ENCODE data around the gene TXNRD2.
A peak's percentile ranks its signal among the peaks of the same experiment; 100 is the strongest.
"Not testable (repeated sequence)": the region's sequence is repeated elsewhere in the genome, so short reads cannot be mapped to it uniquely, and the experiment has no call there.

The TXNRD2 gene

GRCh38 chr22:19911540-19912270 is 29.9 kb downstream of the TXNRD2 start:
- DNase-seq (ENCODE audit: low read depth): no peak
- Histone ChIP-seq H3K27me3 (replicated peaks; ENCODE audit: control insufficient read depth, insufficient read depth, low read length) (no peaks in the 10 kb centered on the region), H3K4me1 (ENCODE audit: control insufficient read depth, insufficient read depth, low read length) (no peaks in the 10 kb centered on the region), H3K36me3 (ENCODE audit: control insufficient read depth, insufficient read depth, low read length, severe bottlenecking) (peaks cover 41% of the 10 kb centered on the region), H3K4me3 (ENCODE audit: low read length) (no peak overlapping the region), H3K9ac (ENCODE audit: low read length) (no peak overlapping the region), H3K9me3 (ENCODE audit: control insufficient read depth, low read length) (no peaks in the 10 kb centered on the region)

DNA sequence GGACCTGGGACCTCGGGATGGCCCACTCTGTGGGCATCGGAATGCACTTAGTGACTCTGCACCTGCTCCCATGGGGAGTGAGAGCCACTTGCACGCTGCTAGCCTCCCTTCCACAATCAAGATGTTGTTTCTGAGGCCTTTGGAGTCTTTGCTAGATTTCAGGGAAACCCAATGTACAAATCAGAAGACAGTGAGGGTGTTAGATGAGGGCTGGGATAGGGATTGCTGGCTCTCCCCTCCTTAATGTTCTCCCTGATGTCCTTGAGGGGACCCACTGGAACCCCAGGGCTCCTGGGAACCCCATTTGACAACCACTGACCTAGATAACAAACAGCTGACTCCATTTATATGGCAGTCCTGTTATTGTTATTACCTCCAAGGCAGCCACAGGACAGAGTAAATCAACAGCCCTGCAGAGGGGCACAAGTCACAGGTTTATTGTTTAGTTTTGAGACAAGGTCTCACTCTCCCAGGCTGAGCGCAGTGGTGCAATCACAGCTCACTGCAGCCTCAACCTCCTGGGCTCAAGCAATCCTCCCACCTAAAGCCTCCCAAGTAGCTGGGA is 31.4 kb downstream of the TXNRD2 start:
- no peak overlapping the region for H3K4me3 ChIP-seq (ENCODE audit: low read length)
- H3K4me1 ChIP-seq (ENCODE audit: control insufficient read depth, insufficient read depth, low read length): no peaks in the 10 kb centered on the region
- H3K27me3 ChIP-seq (replicated peaks; ENCODE audit: control insufficient read depth, insufficient read depth, low read length): no peaks in the 10 kb centered on the region
- no peak overlapping the region for H3K9ac ChIP-seq (ENCODE audit: low read length)
- H3K9me3 ChIP-seq (ENCODE audit: control insufficient read depth, low read length): no peaks in the 10 kb centered on the region
- DNase-seq (ENCODE audit: low read depth): no peak
- H3K36me3 ChIP-seq (ENCODE audit: control insufficient read depth, insufficient read depth, low read length, severe bottlenecking): peaks cover 36% of the 10 kb centered on the region

- Histone ChIP-seq H3K9ac (ENCODE audit: low read length) (no peak overlapping the region), H3K36me3 (ENCODE audit: control insufficient read depth, insufficient read depth, low read length, severe bottlenecking) (peaks cover 29% of the 10 kb centered on the region), H3K4me1 (ENCODE audit: control insufficient read depth, insufficient read depth, low read length) (no peaks in the 10 kb centered on the region), H3K4me3 (ENCODE audit: low read length) (no peak overlapping the region), H3K9me3 (ENCODE audit: control insufficient read depth, low read length) (no peaks in the 10 kb centered on the region), H3K27me3 (replicated peaks; ENCODE audit: control insufficient read depth, insufficient read depth, low read length) (no peaks in the 10 kb centered on the region)
- peak; percentile 89 for DNase-seq (ENCODE audit: low read depth)
These were observed 32.1 kb downstream of the TXNRD2 start for GRCh38 chr22:19909350-19910179.

GRCh38 chr22:19907902-19908301 is 33.7 kb downstream of the TXNRD2 start:
- H3K4me3 ChIP-seq (ENCODE audit: low read length); DNase-seq (ENCODE audit: low read depth); H3K4me1 ChIP-seq (ENCODE audit: control insufficient read depth, insufficient read depth, low read length); H3K27me3 ChIP-seq (replicated peaks; ENCODE audit: control insufficient read depth, insufficient read depth, low read length); H3K9me3 ChIP-seq (ENCODE audit: control insufficient read depth, low read length); H3K9ac ChIP-seq (ENCODE audit: low read length): not testable (repeated sequence)
- H3K36me3 ChIP-seq (ENCODE audit: control insufficient read depth, insufficient read depth, low read length, severe bottlenecking): peaks cover 14% of the 10 kb centered on the region

DNA sequence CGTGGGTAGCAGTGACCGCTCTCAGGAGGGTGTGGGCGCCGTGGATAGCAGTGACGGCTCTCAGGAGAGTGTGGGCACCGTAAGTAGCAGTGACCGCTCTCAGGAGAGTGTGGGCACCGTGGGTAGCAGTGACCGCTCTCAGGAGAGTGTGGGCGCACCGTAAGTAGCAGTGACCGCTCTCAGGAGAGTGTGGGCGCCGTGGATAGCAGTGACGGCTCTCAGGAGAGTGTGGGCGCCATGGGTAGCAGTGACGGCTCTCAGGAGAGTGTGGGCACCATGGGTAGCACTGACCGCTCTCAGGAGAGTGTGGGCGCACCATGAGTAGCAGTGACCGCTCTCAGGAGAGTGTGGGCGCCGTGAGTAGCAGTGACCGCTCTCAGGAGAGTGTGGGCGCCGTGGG is 34.8 kb downstream of the TXNRD2 start:
- DNase-seq (ENCODE audit: low read depth); H3K27me3 ChIP-seq (replicated peaks; ENCODE audit: control insufficient read depth, insufficient read depth, low read length); H3K9ac ChIP-seq (ENCODE audit: low read length); H3K4me1 ChIP-seq (ENCODE audit: control insufficient read depth, insufficient read depth, low read length); H3K9me3 ChIP-seq (ENCODE audit: control insufficient read depth, low read length); H3K4me3 ChIP-seq (ENCODE audit: low read length): not testable (repeated sequence)
- H3K36me3 ChIP-seq (ENCODE audit: control insufficient read depth, insufficient read depth, low read length, severe bottlenecking): peaks cover 14% of the 10 kb centered on the region

DNA sequence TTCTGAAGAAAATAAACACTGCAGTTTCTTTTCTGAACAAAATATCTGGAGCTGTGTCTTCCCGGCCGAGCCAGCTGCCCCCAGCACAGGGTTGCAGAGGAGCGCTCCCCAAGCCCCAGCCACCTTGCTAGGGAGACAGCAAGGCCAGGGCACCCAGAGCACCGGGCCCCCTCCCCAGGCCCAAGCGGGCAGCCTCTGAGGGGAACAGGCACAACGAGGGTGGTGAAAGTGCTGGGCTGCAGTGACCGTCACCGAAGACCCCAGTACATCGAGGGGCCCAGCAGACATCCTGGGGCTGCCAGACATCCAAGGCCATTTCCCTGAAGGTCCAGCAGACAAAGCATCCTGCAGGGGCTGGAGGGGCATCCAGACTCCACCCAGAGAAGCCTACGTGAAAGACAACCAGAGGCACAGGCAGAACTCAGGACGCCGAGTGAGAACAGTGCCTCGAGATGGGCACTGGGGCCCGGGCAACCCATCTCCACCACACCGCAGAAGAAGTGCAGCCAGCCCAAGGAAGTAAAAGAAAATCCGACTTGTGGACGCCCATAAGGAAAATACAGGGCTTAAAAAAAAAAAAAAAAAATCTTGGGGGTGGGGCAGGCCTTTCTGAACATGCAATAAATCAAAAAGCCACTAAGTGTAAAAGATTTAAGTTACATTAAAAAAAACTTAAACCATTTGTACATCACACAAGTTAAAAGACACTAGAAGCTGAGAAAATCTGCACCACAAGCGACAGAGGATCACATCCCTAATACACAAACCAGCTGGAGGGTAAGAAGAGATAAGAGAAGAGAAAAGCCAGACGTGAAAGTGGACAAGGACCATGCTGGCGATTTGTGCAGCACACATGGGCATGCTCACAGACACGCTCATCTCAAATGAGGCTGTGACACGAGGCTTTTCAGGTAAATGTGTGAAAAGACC is 36.0 kb downstream of the TXNRD2 start:
- H3K4me3 ChIP-seq (ENCODE audit: low read length): no peak overlapping the region
- no peak for DNase-seq (ENCODE audit: low read depth)
- H3K4me1 ChIP-seq (ENCODE audit: control insufficient read depth, insufficient read depth, low read length): no peaks in the 10 kb centered on the region
- no peaks in the 10 kb centered on the region for H3K27me3 ChIP-seq (replicated peaks; ENCODE audit: control insufficient read depth, insufficient read depth, low read length)
- peaks cover 14% of the 10 kb centered on the region for H3K36me3 ChIP-seq (ENCODE audit: control insufficient read depth, insufficient read depth, low read length, severe bottlenecking)
- no peak overlapping the region for H3K9ac ChIP-seq (ENCODE audit: low read length)
- no peaks in the 10 kb centered on the region for H3K9me3 ChIP-seq (ENCODE audit: control insufficient read depth, low read length)

DNA sequence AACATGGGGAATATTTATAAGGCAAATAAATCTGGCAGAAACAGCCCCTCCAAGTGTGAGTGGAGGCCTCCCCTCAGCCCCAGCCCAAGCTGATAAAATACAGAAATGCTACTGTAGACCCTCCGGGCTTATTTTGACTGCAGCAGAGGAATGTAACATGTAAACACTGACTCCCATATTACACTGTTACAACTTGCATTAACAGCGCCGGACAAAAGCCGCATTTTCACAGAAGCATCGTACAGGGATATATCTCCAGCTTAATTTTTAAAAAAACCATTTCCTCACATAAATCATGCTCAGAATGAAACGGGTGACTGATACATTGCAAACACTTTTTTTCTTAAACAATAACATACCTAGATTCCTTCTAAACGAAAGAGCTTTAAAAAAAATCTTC is 36.7 kb downstream of the TXNRD2 start:
- DNase-seq (ENCODE audit: low read depth): no peak
- H3K4me1 ChIP-seq (ENCODE audit: control insufficient read depth, insufficient read depth, low read length): no peaks in the 10 kb centered on the region
- H3K36me3 ChIP-seq (ENCODE audit: control insufficient read depth, insufficient read depth, low read length, severe bottlenecking): peaks cover 14% of the 10 kb centered on the region
- no peak overlapping the region for H3K9ac ChIP-seq (ENCODE audit: low read length)
- no peak overlapping the region for H3K4me3 ChIP-seq (ENCODE audit: low read length)
- H3K27me3 ChIP-seq (replicated peaks; ENCODE audit: control insufficient read depth, insufficient read depth, low read length): no peaks in the 10 kb centered on the region
- no peaks in the 10 kb centered on the region for H3K9me3 ChIP-seq (ENCODE audit: control insufficient read depth, low read length)

DNA sequence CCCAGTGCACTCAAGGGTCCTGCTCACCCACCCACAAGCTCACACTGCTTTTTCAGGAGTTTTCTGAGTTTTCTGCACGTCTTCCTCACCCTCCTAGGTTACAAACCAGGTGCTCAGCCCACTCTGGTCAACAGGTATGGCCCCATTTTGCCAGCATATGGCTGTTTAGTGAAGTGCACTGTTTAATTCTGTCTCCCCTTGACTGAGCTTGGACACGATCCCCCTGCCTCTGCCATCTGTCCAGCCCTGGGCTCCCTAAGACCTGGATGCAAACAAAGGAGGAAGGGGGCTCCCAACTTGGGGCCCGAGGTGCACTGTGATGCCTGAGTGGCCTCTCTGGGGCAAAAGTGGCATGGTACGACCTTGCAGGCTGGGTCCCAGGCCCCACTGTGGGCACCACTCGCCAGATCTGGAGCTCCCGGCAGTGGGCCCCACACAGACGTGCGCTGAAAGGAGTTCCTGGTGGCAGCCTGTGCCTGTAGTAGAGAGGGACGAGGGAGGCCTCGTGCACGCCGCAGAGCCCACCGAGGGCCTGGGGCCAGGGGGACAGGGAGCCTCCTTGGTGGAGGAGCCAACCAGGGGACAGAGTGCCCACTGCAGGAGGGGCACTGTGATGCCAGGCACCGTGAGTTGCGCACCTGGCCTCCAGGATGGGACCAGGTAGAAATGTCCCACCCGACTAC is 37.3 kb downstream of the TXNRD2 start:
- no peak for DNase-seq (ENCODE audit: low read depth)
- H3K4me1 ChIP-seq (ENCODE audit: control insufficient read depth, insufficient read depth, low read length): no peaks in the 10 kb centered on the region
- no peaks in the 10 kb centered on the region for H3K27me3 ChIP-seq (replicated peaks; ENCODE audit: control insufficient read depth, insufficient read depth, low read length)
- no peak overlapping the region for H3K9ac ChIP-seq (ENCODE audit: low read length)
- no peaks in the 10 kb centered on the region for H3K9me3 ChIP-seq (ENCODE audit: control insufficient read depth, low read length)
- H3K4me3 ChIP-seq (ENCODE audit: low read length): no peak overlapping the region
- peaks cover 14% of the 10 kb centered on the region for H3K36me3 ChIP-seq (ENCODE audit: control insufficient read depth, insufficient read depth, low read length, severe bottlenecking)

GRCh38 chr22:19903513-19903912 is 38.1 kb downstream of the TXNRD2 start:
- no peaks in the 10 kb centered on the region for H3K4me1 ChIP-seq (ENCODE audit: control insufficient read depth, insufficient read depth, low read length)
- no peak overlapping the region for H3K4me3 ChIP-seq (ENCODE audit: low read length)
- no peaks in the 10 kb centered on the region for H3K9me3 ChIP-seq (ENCODE audit: control insufficient read depth, low read length)
- H3K9ac ChIP-seq (ENCODE audit: low read length): no peak overlapping the region
- no peak for DNase-seq (ENCODE audit: low read depth)
- peaks cover 19% of the 10 kb centered on the region for H3K36me3 ChIP-seq (ENCODE audit: control insufficient read depth, insufficient read depth, low read length, severe bottlenecking)
- H3K27me3 ChIP-seq (replicated peaks; ENCODE audit: control insufficient read depth, insufficient read depth, low read length): no peaks in the 10 kb centered on the region

- Histone ChIP-seq H3K9ac (ENCODE audit: low read length) (no peak overlapping the region), H3K9me3 (ENCODE audit: control insufficient read depth, low read length) (no peaks in the 10 kb centered on the region), H3K4me3 (ENCODE audit: low read length) (no peak overlapping the region), H3K36me3 (ENCODE audit: control insufficient read depth, insufficient read depth, low read length, severe bottlenecking) (peaks cover 14% of the 10 kb centered on the region), H3K4me1 (ENCODE audit: control insufficient read depth, insufficient read depth, low read length) (no peaks in the 10 kb centered on the region), H3K27me3 (replicated peaks; ENCODE audit: control insufficient read depth, insufficient read depth, low read length) (no peaks in the 10 kb centered on the region)
- no peak for DNase-seq (ENCODE audit: low read depth)
These were observed 38.6 kb downstream of the TXNRD2 start for GRCh38 chr22:19903031-19903430.

Measured in adipocyte (in vitro differentiated cells).